ENCODE results near the gene CAMSAP1.

CAMSAP1 gene

GRCh38 chr9:135939351-135940265 lies 32.3 kb upstream of the CAMSAP1 start:
- peak; percentile 60 for DNase-seq

- no peak for DNase-seq
Measured at GRCh38 chr9:135937521-135938489, 30.5 kb upstream of the CAMSAP1 start.

- no peak for DNase-seq
Measured at GRCh38 chr9:135933114-135933513, 25.8 kb upstream of the CAMSAP1 start.

GRCh38 chr9:135932656-135933055 lies 25.3 kb upstream of the CAMSAP1 start:
- DNase-seq: no peak

GRCh38 chr9:135931349-135931820 lies 24.0 kb upstream of the CAMSAP1 start:
- no peak for DNase-seq

GRCh38 chr9:135930446-135931345 lies 23.4 kb upstream of the CAMSAP1 start:
- DNase-seq: no peak

- no peak for DNase-seq
Measured at GRCh38 chr9:135929656-135930445, 22.5 kb upstream of the CAMSAP1 start.

GRCh38 chr9:135928731-135929655 lies 21.6 kb upstream of the CAMSAP1 start:
- no peak for DNase-seq

- DNase-seq: no peak
Measured at GRCh38 chr9:135928074-135928730, 20.9 kb upstream of the CAMSAP1 start.

- no peak for DNase-seq
Measured at GRCh38 chr9:135927195-135928013, 20.1 kb upstream of the CAMSAP1 start.

- DNase-seq: peak; percentile 91
Measured at GRCh38 chr9:135926402-135927194, 19.3 kb upstream of the CAMSAP1 start.

GRCh38 chr9:135925496-135926133 lies 18.3 kb upstream of the CAMSAP1 start:
- peak; percentile 87 for DNase-seq

GRCh38 chr9:135924628-135925338 lies 17.4 kb upstream of the CAMSAP1 start:
- DNase-seq: no peak

GRCh38 chr9:135923508-135923907 lies 16.2 kb upstream of the CAMSAP1 start:
- no peak for DNase-seq

- no peak for DNase-seq
Measured at GRCh38 chr9:135921749-135922310, 14.5 kb upstream of the CAMSAP1 start.

- no peak for DNase-seq
Measured at GRCh38 chr9:135920973-135921585, 13.7 kb upstream of the CAMSAP1 start.

Measured in stimulated activated CD4-positive, alpha-beta T cell treated with anti-CD3 and anti-CD28 coated beads, Interleukin-15, amount 100 ng/mL, for 24 hours (primary cell).